Retinal pigment epithelial cell (primary cell): ENCODE measurements around the gene PAX9.

Experiments
- DNase-seq: peaks from one replicate; pipeline ENCODE4 v3.0.0-alpha.2; 2010; ENCODE audit warnings: low read depth
- H3K4me3 ChIP-seq: 2 replicates; pipeline ENCODE4 v1.5.1; 2011; ENCODE audit warnings: mild to moderate bottlenecking, low read length, control low read depth, moderate library complexity
- TF ChIP-seq, protein P1 (sequence below): conservative IDR thresholded peaks from 2 replicates; pipeline ENCODE4 v1.5.1; 2011; ENCODE audit warnings: low read depth, low read length, control low read depth, inconsistent platforms

Gene PAX9

DNA sequence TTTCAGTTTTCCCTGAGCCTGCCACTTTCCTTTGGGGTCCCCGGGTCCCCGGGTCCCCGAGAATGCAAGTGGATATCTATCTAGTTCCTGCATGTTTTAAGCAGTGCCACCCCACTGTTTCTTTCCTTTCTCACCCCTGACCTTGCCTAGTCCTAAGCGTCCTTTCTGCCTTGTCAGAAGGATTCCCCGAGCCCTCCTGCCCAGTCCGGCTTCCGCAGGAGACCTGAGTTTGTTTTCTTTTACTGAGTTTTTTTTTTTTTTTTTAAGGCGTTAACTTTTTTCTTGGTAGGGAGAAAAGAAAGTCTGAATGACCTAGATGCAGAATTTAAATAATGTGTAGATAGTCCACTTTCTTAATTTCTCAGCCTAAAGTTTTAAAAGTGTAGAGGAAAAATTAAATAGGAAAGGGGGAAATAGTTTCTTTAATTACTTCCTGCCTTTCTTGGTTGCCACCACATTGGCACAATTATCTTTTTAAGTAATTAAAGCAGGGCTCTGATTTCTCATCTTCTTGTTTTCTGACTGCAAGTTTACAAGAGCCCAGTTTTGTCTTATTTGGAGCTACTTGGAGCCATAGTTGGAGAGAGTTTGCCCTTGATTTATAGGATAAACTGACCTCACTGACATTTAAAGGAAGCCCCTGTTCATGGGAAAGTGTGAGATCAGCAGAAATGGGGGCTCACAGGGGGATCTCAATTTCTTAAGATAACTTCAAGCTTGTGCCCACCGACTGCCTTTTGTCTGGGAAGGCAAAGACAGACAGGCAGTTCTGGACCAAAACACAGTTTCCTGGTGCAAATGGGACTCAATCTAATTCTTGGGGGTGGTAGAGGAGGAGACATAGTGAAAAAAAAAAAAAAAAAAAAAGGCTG lies 2.9 kb downstream of the PAX9 start:
- no peak overlapping the region for H3K4me3 ChIP-seq
- no peak for DNase-seq
- TF ChIP-seq, protein P1, sequence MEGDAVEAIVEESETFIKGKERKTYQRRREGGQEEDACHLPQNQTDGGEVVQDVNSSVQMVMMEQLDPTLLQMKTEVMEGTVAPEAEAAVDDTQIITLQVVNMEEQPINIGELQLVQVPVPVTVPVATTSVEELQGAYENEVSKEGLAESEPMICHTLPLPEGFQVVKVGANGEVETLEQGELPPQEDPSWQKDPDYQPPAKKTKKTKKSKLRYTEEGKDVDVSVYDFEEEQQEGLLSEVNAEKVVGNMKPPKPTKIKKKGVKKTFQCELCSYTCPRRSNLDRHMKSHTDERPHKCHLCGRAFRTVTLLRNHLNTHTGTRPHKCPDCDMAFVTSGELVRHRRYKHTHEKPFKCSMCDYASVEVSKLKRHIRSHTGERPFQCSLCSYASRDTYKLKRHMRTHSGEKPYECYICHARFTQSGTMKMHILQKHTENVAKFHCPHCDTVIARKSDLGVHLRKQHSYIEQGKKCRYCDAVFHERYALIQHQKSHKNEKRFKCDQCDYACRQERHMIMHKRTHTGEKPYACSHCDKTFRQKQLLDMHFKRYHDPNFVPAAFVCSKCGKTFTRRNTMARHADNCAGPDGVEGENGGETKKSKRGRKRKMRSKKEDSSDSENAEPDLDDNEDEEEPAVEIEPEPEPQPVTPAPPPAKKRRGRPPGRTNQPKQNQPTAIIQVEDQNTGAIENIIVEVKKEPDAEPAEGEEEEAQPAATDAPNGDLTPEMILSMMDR, result no peak

DNA sequence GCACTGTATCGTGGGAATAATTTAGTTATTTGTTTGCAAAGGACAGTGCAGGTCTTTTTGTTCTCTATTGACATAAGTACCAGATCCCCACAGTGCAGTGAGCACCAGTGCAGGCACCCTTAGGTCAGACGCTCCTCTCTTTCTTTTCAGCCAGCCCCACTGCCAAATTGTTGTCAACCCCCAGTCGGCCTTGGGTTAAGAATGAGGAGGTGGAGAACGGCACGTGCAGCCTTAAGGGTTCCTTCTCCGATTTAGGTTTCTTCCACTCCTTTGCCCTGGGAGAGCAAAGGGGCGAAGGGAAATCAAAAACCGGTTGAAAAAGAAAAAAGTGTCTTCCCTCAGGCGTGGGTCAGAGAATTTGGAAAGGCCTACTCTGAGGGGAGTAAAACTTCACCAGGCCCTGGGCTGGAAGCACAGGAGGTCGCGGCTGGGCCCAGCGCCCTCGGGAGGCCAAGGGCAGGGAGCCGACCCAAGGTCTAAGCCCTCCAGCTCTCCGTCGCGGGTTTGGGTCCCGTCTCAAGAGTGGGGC lies 4.3 kb downstream of the PAX9 start:
- TF ChIP-seq, protein P1, result no peak
- no peak for DNase-seq
- H3K4me3 ChIP-seq, result no peak overlapping the region

DNA sequence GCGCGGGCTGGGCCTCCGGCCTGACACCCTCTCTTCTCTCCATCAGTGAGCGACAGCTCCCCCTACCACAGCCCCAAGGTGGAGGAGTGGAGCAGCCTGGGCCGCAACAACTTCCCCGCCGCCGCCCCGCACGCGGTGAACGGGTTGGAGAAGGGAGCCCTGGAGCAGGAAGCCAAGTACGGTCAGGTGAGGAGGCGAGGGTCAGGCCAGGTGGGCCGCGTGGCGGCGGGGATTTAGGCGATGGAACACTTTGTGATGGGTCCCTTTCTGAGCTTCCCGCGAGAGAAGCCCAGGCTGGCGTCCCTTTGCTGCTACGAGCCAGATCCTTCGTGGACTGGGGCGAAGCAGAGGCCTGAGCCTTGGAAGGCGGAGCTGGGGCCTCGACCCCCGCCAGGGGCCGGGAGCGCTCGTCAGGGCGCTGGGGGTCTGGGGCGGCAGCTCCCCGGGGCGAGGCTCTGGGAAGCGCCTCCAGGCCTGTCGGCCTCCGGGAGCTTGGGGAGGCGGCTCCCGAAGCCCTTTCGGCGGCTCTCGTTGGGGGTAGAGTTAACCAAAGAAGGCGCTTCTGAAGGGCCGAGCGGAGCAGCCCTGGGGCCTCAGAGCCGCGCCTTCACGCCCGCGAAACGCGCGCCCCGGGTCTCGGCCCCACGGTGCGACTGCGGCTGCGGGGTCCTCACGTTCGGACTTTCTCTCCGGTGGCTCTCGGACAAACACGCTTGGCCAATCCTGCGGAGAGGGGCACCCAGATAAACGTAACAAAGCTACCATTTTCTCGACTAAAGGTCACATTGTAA lies 5.0 kb downstream of the PAX9 start:
- TF ChIP-seq, protein P1, result no peak
- DNase-seq, result no peak

DNA sequence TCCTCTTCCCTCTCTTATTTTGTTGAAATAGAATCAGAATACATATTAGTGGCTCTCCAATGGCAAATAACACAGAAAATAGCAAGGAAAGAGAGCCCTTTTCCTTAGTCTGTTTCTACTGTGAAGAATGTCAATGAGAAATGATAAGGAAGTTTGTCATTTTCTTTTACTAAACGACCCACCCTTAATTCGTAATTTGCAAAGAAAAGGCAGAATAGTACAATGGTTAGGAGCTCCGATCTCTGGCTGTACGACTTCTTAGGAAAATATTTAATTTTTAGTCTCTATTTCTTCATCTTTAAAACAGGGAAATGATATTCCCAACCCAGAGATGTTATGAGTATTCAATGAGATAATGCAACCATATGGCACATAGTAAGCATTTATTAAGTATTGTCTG lies 6.0 kb downstream of the PAX9 start:
- DNase-seq, result no peak
- H3K4me3 ChIP-seq, result no peak overlapping the region
- TF ChIP-seq, protein P1, result no peak

More for the DNA sequence above, 5.0 kb downstream of the PAX9 start:
- H3K4me3 ChIP-seq, result no peak overlapping the region

DNA sequence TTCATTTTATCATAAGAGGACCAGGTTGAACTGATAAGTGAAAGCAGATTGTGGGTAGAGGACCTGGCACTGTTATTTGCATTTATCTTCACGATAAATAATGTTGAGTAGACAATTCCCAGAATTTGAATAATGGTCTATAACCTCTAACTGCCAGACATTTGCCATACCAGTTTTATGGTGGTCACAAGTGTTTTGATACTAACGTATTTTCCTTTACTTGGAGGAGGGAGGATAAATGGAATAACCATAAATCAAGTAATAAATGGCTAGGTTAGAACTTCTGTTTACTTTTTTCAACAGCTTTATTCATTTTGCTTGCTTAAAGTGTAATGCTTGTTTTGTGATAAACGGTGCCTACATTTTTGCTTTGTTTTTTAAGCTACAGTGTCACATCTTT lies 9.5 kb downstream of the PAX9 start:
- H3K4me3 ChIP-seq, result no peak overlapping the region
- TF ChIP-seq, protein P1, result no peak
- no peak for DNase-seq

DNA sequence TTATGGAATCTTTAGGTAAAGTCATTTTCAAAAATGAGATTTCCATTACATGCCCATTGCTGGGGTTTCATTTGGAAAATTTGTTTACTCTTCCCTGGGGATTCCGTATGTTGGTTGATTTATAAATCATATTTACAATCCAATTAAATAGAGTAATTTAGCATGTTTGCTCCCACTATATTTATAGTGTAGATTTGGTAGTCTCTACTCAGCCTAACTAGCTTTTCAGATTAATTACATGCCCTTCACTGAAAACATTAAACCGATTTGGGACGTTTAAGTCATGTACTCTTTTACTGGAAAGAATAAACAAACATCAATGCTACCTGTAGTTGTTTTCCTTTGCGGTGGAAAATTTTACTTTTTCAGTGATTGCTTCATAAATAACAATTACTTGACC lies 10.4 kb downstream of the PAX9 start:
- DNase-seq, result no peak
- TF ChIP-seq, protein P1, result no peak
- no peak overlapping the region for H3K4me3 ChIP-seq

DNA sequence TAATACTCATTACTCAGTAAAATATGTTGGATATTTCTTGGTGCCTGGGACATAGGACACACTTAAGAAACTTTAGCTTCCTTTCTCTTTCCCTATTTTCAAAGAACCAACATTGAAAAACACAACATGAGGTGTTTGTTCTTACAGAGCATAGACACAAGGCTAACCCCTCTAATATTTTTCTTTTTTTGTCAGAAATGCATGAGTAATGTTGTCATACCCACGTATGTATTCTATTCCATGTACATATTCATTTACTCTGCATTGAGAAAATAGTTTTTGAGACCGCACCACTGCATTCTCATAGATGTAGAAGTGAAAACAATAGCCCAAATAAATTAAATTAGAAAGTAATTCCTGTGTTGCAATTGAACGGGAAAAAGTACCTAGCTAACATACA lies 13.0 kb downstream of the PAX9 start:
- no peak for DNase-seq
- no peak overlapping the region for H3K4me3 ChIP-seq
- TF ChIP-seq, protein P1, result no peak
